ENCODE measurements around the gene EBF3.

EBF3 gene

DNA sequence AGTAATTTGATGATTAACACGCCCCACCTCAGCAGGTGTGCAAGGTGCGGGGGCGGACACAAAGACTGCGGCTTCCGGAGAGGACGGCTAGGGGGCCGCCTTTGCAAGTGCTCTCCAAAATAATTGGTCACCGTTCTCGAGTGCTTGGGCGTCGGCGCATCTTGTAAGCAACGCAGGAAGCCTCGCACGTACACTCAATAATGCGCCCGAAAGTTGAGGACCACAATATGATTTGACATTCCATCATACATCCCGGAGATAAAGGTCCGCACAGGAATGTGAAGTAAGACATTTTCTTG is 114.7 kb downstream of the EBF3 start:
- no peak for DNase-seq

DNA sequence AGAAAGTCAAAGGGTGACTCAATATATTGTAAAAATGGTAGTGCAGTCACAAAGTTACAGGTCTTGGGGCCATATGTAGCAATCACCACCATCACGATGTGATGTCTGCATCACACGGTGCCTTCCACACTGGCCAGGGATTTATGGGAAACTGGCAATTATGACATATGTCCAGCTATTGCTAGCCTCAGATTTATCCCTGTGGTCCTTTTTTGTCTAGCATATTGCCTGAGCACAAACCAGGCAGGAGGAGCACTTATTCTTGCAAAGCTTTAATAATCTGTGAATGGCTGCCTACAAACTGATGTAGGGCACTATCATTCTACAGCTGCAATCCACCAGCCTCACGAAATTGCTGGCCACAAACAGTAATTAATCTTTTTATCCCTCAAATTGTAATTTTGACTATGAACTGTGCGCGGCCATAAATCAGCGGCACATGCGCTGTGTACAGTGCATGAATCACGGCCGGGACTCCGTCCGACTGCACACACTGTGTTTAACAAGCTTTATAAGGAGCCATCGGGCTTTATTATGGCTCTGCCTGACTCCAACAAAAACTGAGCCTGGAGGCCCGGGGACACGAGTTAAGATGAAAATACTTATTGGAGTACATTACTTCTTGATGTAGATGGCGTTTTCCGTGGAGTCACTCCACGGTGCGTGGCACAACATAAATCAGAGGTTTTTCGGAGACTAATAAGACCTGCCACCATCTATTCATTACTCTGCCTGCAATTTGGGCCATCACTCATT is 115.2 kb downstream of the EBF3 start:
- no peak for DNase-seq

DNA sequence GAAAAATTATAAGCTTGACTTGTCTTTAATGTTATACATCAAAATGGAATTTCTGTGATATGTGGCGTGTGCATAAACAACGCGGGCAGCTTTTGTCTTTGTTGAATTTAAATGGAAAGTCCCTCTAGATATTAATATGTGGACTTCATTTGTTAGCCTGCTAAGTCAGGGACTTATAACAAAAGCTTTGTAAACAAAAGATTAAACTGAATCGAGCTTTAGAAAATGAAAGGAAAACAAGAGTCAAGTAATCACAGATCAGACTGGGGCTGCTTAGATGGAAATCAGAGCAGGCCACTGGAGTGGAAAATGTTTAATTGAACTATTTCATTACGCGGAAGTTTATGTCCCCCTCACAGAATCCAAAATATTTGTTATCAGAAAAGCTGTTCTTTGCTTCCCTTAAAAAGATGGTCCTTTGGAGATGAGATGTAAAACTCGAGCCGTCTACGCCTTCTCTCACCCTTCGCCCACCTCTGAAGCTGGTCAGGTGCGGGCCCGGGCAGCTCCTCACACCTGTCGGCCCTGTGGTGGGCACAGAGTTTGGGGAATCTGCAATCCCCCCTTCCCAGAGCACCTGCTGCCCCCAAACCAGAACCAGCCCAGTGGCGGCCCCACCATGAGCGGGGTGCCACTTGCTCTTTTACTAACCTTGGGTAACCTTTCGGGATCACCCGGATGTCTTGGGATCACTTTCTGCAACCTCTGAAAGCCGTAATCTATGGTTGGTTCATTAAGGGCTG is 116.2 kb downstream of the EBF3 start:
- no peak for DNase-seq

DNA sequence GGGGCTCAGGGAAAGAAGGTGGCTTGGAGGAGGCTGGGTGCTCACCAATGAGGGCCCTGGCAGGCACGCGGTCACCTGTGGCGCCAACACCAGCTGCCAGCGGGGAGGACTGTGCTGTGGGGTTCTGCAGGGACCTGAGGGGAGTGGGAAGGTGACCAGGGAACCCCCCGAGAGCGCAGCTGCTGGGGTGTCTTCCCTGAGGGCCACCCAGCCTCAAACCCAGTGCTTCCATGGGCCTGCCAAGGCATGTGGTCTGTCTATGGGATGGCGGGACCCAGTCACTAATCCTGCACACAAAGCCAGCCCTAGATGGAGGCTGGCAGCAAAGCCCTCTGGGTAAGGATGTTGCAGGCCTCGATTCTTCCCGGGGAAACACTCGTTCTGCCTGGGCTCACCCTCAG is 117.1 kb downstream of the EBF3 start:
- no peak for DNase-seq

DNA sequence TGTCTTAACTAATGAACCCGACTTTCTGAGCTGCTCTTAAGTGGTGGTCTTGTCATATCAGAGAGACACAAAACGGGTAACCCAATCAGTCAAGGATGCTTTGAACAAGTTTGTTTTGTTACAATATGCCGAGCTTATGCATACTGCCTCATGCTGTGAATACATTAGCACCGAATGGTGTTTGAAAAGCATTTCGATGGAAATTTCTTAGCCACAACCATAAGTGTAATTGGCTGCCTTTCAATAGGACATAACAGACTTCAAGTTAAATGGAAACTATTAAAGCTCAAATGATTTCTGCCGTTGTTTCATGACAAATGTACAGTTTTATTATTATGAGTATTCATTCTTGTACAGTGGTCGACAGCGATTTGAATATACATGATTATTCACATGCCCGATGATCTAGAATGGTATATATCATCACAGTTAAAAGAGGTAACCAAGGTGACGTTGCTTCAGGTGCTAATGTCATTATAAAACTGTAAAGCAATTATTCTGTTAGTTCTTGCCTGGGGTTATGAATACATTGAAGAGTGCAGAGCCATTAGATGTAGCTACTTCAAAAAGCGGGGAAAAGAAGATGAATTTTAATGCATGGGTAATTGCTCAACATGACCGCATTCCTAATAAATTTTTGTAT is 118.8 kb downstream of the EBF3 start:
- no peak for DNase-seq

DNA sequence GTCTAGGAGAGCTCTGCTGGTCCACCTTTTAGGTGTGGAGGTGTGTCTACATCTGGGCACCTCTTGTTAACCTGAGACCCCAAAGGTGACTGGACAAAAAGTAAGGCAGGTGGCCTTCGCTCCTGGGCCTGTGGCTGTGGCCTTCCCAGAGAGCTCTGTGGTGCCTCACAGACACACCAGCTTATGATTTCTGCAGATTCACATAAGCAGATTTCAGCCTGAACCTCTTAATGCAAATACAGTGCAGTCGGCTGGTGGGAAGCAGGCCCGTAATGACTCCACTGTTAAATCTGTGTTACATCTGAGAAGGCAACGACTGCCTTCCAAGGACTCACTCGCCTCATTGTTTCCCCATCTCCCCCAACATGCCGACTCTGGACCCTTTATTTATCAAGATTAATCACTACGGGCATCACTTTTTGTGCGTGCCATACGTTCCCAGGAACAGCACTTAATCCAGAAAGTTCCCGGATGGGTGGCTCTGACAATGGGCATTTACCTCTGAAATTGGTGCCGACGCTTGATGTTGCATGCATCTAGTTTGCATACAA is 119.8 kb downstream of the EBF3 start:
- DNase-seq, result no peak

DNA sequence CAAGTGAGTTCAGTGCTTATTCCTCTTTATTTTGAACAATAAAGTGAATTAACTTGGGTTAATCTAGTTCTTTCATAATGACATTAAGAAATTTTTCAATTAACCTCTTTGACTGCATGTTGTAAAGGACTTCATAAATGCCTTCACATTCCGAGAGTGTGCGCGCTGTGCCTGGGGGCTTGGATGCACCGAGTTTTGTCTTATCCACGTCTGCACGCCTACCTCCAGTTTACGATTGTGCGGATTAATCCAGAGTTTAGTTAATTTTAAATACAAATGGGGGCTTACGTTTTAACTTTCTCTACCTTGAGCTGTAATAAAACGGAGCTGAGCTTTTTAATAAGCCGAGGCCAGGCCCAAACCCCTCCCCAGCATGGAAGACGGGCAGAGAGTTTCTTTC is 120.4 kb downstream of the EBF3 start:
- no peak for DNase-seq

DNA sequence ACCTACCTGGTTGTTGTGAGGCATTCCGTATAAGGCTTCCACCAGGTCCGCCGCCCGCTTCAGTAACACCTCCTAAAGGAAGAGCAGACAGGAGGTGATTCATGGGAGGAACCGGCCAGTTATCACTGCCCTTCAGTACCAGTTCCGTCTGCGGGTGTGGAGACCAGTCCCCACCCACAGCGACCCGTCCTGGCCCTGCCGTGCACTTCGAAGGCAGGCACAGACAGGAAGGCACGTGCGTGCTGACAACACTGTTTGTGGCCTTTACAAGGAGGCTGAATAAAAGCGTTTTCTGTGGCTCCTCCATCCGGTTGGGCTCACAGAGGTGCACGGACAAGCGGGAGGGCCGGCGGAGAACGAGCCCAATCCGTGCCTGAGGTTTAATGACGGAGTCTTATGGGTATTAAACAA is 120.9 kb downstream of the EBF3 start:
- no peak for DNase-seq

DNA sequence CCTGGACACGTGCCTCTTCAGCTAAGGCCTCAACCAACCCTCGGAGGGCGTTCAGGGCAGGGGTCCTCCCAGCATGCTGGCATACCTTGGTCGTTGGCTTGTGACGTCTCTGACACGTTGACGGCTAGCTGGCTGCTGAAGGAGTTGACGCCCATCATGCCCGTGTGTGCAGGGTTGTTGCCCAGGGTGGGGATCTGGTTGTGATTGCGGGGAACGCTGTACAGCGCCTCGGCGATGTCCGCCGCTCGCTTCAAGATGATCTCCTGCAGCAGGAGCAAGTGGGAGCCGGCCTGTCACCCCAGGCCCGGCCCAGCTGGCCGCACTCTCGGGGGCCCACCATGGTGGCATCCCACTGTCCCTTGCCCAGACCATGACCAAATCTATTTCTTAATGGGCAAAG is 122.0 kb downstream of the EBF3 start:
- no peak for DNase-seq

DNA sequence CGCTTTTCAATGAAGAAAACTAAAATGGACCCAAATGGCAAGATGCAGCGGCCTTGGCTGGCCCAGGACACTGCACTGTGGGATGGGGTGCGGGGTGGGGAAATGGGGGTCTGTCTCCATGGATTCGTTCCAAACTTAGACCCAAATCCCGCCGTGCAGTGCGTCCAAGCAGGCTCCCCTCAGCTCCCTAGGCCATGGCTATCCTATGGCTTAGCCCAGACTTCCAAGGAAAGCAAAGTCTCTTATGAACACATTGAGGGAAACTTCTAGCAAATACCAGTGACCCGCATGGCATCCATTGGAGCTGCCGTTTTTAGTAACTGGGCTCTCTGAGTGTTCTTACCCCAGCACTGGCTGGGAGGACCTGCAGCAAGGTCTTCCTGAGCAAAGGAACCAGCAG is 122.5 kb downstream of the EBF3 start:
- DNase-seq, result no peak

DNA sequence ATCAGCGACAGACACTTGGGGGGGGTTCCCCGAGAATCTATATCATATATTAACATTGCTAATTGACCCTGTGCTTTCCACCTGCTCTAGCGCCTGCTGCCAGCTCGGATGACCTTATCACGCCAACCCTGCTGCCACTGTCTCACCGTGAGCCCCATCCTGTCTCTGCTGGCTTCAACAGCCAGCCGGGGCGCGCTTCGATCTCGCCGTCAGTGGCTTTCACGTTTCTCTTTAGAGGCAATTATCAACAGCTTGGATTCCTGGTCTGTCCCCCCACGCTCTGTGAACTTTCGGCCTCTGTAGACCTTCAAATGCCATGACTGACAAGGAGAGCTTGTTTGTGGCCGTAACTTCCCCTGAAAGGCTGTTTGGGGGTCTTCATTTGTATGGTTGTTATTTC is 123.0 kb downstream of the EBF3 start:
- DNase-seq, result no peak

DNA sequence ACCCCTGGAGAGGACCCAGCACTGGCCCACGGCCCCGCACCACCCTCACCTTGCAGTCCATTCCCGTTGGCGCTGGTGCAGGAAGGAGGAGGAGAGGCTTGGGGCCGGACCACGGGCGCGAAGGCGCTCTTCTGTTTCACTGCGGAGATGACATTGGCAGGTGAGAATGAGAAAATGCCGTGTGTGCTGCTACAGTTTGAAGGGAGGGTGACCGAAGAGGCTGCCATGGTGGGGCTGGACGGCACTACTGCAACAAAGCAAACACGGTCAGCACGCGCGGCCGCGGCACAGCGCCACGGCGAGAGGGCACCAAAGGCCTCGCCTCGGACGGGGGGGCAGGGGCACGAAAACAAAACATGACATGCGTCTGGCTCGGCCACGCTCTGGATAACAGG is 123.9 kb downstream of the EBF3 start:
- no peak for DNase-seq

DNA sequence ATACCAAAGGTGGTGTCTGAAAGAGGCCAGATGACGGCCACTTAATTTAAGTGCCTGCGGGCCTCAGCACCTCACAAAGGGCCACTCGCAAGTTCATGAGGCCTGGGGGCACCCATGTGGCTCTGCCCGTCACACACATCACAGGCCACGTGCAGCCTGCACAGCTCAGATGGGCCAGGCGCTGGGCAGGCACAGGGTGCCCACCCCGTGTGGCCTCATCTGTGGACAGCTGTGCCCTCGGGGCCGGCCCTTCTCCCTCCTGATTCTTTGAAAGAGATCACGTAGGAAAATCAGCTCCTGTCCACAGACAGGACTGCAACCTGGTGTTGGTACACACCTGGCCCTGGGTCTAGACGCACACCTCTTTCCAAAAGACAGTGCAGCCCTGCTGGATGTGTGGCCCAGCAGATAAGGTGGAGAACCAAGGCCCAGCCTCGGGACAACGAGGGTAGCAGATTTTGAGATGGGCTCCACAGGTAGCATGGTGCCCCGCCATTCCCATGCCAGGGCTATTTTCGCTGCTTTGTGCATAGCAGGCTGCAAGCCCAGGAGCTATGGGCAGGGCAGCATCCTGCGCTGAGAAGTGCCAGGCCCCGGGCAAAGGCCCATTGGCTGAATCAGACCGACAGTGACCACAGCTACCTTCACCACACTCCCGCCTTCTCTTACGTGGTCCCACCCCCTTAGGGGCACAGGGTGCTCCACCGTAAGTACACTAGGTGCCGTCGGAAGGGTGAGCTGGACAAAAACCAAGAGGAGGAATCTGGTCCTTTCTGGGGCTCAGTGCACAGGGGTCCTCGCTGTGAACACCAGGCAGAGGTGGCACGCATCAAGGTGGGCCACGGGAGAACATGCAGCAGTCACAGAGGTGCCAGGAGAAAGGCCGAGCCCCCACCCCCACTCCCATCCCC is 124.5 kb downstream of the EBF3 start:
- DNase-seq, result no peak

DNA sequence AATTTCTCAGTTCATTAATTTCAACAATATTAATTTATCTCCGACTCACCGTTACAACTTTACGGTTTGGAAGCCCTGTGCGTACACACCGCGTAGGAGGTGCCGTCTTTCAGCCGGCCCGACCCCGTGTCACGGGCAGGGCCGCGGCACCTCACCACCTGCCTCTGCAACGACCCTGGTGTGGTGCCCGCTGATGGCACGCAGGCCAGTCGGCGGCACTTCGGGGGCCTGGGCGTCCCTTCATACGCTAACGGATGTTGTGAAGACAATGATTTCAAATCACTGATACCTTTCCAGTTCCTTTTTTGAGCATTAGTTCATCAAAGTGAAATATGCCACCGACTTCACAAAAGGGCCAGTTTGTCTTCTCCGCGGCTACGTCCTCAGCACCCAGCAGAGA is 125.3 kb downstream of the EBF3 start:
- DNase-seq, result no peak

DNA sequence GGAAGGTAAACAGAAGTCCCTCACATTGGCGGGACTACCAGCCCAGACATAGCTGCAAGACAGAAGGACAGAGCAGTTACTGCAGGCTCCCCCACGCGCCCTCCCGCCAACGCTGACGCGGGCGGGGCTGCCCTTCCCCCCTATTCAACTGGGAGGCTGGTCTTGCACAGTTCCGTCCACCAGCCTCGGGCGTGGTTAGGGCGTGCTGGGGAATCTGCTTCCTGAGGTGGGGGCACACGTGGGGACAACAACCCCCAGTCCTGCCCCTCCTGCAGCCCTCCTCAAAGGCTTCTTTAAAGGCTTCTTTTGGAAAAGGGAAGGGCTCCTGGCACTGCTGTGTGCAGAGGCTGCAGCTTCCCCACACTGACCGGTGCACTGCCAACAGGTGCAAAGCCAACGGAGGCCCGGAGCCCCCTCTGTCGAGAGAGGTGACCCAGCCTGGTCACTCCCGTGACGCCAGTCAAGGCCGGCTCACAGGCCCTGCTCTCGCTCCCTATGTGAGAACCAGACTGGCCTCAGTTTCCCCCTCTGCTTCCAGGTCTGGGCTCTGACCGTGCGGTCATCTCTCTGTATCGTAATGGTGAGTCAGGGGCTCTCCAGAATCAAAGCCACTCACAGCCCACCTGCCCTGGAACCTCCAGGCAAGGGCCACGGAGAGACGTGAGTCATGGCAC is 126.0 kb downstream of the EBF3 start:
- DNase-seq, result no peak

DNA sequence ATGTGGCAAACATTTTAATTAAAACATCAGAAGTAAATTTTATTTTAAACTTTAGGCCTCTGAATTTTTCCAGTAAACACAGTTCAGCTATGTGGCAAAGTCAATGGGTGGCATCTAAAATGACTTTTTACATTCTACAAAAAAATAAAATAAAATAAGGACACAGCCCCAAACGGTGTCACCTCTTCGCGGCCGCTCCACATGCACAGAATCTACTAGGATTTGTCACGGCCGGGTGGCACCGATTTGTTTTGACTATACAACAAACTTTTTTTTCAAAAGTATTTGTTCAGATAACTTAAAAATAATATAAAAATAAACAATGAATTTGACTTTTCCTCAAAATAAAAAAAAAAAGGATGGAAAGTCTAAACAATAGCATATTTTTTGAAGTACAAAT is 127.8 kb downstream of the EBF3 start:
- no peak for DNase-seq

DNA sequence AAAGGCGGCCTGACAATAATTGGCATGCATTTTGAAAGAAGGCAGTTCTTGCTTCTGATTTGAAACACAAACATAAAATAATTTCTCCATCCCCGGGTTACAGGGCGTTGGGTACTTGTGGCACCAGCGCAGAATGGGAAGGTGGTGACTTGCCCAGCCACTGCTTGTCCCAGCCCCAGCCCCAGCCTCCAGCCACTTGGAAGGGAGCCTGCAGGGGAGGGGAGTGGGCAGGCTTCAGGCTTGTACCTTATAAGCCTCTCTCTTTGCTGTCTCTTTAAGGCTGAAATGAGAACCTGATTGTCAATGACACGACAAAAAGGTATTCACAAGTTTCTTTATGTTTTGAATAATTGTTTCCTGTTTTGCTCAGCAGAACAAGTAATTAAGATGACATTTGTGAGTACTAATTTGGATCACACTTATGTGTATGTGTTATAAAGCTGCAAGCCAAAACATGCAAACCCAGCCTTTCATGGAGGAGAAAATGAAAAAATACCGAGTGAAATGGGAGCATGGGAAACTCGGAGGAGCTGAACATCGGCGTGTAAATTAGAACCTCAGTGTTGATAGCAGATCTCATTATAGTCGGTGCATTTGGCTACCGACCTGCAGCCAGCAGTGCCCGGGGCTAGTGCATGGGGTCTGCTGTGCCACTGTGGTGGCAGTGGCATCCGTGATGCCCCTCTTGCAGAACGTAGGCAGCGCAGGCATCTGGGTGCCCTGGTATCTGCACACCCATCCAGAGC is 129.9 kb downstream of the EBF3 start:
- DNase-seq, result no peak

DNA sequence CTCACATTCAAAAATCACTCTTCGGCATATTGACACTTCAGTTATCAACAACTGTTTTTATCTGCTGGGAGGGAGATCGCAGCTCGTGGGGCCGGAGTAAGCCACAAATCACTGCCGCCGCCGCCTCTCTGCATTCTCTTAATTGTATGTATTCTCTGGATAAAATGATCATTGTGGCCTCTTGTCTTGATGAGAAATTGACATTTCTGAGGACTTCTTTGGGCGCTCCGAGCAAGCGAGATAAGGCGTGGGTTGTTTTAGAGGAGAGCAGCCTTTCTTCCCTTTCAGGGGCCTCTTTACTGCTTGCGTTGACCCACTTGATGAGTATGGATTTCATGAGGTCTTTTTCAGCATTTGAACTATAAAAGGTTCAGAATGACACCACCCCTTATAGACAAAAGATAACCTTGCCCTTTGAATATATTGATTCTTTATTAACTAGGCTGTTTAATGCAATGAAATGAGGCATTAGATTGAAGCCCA is 130.6 kb downstream of the EBF3 start:
- no peak for DNase-seq

DNA sequence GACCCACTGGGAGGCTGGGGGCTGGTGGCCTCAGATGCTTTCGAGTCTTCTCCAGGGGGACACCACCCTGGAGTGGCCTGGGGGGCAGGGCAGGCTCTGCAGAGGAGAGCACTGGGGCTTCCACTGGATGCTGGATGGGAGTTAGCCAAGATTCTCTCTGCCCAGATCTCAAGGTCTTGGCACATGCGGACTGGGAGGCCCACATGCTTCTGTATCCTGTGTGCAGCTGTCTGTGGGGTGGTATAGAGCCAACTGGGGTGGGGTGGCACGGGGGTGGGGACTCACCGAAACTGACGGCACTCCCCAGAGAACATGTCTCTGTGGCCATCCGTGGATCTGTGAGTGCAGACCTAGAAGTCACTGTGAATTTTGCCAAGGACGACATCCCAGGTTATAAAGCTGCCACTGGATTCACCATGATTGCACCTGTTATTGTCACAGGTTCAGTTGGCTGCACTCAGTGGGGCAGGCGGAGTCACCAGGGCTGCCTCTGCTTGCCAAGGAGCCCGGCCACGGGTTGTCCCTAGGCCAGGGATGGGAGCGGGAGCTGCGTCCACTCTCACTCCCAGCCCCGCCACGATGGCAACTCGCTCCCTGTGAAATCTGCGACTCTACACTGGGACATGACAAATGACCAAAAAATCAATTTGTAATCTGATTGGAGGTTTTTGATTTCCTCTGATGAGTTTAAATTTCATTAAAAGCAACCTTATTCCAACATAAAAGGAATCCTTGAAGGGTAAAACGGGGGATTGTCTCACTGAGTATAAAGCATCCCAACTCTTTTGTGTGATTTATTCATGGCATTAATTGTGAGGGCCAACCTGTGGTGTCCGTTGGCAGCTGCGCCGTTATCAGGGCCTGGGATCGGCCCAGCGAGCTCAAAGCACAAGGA is 131.3 kb downstream of the EBF3 start:
- no peak for DNase-seq

DNA sequence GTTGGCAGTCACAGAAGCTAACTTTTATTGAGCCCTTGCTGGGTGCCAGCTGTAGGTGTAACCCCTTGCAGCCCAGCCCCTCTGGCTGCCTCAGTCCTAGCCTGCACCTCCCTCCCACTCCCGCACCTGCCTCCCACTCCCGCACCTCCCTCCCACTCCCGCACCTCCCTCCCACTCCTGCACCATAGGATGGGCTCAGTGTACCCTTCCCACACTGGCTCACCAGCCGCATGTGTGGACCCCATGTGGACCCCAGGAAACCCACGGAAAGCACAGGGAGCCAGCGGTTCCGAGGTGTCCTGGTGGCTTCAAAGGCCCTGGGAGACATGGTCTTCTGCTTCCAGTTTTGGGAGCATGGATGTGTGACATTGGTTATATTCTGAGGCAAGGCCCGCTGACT is 132.9 kb downstream of the EBF3 start:
- DNase-seq, result no peak

Measured in CD4-positive, alpha-beta T cell treated with Interleukin-17A for 4 hours (primary cell).